Umbilical cord (tissue), 1 donor: ENCODE data around the gene KRT32. TPM values are rescaled to one million over a fixed set of nuclear protein-coding genes. Genes with fewer than 3 reads are reported as not detected.

Experiments used
- total RNA-seq: library from RNA; depleted of rRNA; stranded (reverse); fragments of >200 nt; gene quantifications from one replicate; pipeline ENCODE4 v1.2.3, GENCODE V29; 2014; ENCODE audit warnings: low replicate concordance; ENCODE audit not compliant: insufficient read depth

KRT32 gene
- total RNA-seq, 1 donor from 2014 or later, result 1.2 TPM

Other genes starting within 250 kb of the KRT32 start
- gene KRTAP9-2, start 240.7 kb downstream of the KRT32 start, total RNA-seq, result not detected
- gene KRTAP9-3, start 234.9 kb downstream of the KRT32 start, total RNA-seq, result not detected
- not detected for gene KRTAP9-8, start 229.4 kb downstream of the KRT32 start, total RNA-seq
- 1.2 TPM for gene KRTAP9-4, start 217.7 kb downstream of the KRT32 start, total RNA-seq
- not detected for gene KRTAP9-9, start 212.0 kb downstream of the KRT32 start, total RNA-seq
- not detected for gene KRTAP9-6, start 202.0 kb downstream of the KRT32 start, total RNA-seq
- not detected for gene KRTAP9-7, start 191.7 kb downstream of the KRT32 start, total RNA-seq
- gene KRTAP29-1, start 164.5 kb downstream of the KRT32 start, total RNA-seq, result not detected
- gene KRTAP16-1, start 158.1 kb downstream of the KRT32 start, total RNA-seq, result not detected
- gene KRTAP17-1, start 151.7 kb downstream of the KRT32 start, total RNA-seq, result not detected
- gene KRT33A, start 116.6 kb downstream of the KRT32 start, total RNA-seq, result 1.4 TPM
- not detected for gene KRT33B, start 97.6 kb downstream of the KRT32 start, total RNA-seq
- gene KRT34, start 85.1 kb downstream of the KRT32 start, total RNA-seq, result not detected
- not detected for gene KRT31, start 69.8 kb downstream of the KRT32 start, total RNA-seq
- not detected for gene KRT37, start 42.8 kb downstream of the KRT32 start, total RNA-seq
- 0.48 TPM for gene KRT38, start 26.4 kb downstream of the KRT32 start, total RNA-seq
- not detected for gene KRT35, start 13.8 kb upstream of the KRT32 start, total RNA-seq
- 1.9 TPM for gene KRT36, start 22.5 kb upstream of the KRT32 start, total RNA-seq
- gene KRT13, start 38.2 kb upstream of the KRT32 start, total RNA-seq, result 292 TPM
- gene KRT15, start 51.5 kb upstream of the KRT32 start, total RNA-seq, result 24.1 TPM
- gene KRT19, start 60.9 kb upstream of the KRT32 start, total RNA-seq, result 334 TPM
- not detected for gene KRT9, start 104.7 kb upstream of the KRT32 start, total RNA-seq
- gene KRT14, start 119.5 kb upstream of the KRT32 start, total RNA-seq, result 212 TPM
- 5.5 TPM for gene KRT16, start 145.4 kb upstream of the KRT32 start, total RNA-seq
- gene KRT17, start 157.2 kb upstream of the KRT32 start, total RNA-seq, result 762 TPM
- 146 TPM for gene EIF1, start 221.5 kb upstream of the KRT32 start, total RNA-seq
- not detected for gene GAST, start 244.9 kb upstream of the KRT32 start, total RNA-seq